H9 (cell line): Measurements from ENCODE around the gene DIAPH3. TPM values are rescaled to one million over a fixed set of nuclear protein-coding genes. Genes with fewer than 3 reads are reported as not detected.

ENCODE experiments used
- DNase-seq: peaks from one replicate; pipeline ENCODE4 v3.0.0-alpha.2; 2017
- H2AFZ ChIP-seq: one replicate; pipeline ENCODE4 v1.6.1; 2013; ENCODE audit warnings: mild to moderate bottlenecking, low read length, control low read depth, moderate library complexity
- H2AK5ac ChIP-seq: 2 replicates; pipeline ENCODE4 v1.6.1; 2013; ENCODE audit warnings: low read length, control low read depth, mixed read lengths; ENCODE audit not compliant: insufficient read length
- H2BK120ac ChIP-seq: one replicate; pipeline ENCODE4 v1.6.1; 2013; ENCODE audit warnings: low read depth, mild to moderate bottlenecking, low read length, control low read depth, inconsistent platforms; ENCODE audit not compliant: poor library complexity, severe bottlenecking
- H2BK12ac ChIP-seq: 2 replicates; pipeline ENCODE4 v1.6.1; 2013; ENCODE audit warnings: low read length, control low read depth, mixed read lengths, low read depth; ENCODE audit not compliant: insufficient read length
- H2BK15ac ChIP-seq: 2 replicates; pipeline ENCODE4 v1.6.1; 2013; ENCODE audit warnings: low read depth, low read length, control low read depth
- H2BK20ac ChIP-seq: one replicate; pipeline ENCODE4 v1.6.1; 2013; ENCODE audit warnings: low read depth, mild to moderate bottlenecking, low read length, control low read depth, inconsistent platforms; ENCODE audit not compliant: poor library complexity, severe bottlenecking
- H2BK5ac ChIP-seq: 2 replicates; pipeline ENCODE4 v1.6.1; 2013; ENCODE audit warnings: low read length, control low read depth, mixed read lengths; ENCODE audit not compliant: insufficient read length
- H3K14ac ChIP-seq: 2 replicates; pipeline ENCODE4 v1.6.1; 2013; ENCODE audit warnings: low read length, control low read depth; ENCODE audit not compliant: insufficient read depth
- H3K18ac ChIP-seq: 2 replicates; pipeline ENCODE4 v1.6.1; 2013; ENCODE audit warnings: low read depth, mild to moderate bottlenecking, mixed read lengths, low read length, control low read depth; ENCODE audit not compliant: insufficient read length
- H3K23ac ChIP-seq: 2 replicates; pipeline ENCODE4 v1.6.1; 2013; ENCODE audit warnings: low read length, control low read depth, mixed read lengths, low read depth; ENCODE audit not compliant: insufficient read length
- H3K23me2 ChIP-seq: 2 replicates; pipeline ENCODE4 v1.6.1; 2013; ENCODE audit warnings: low read depth, mild to moderate bottlenecking, mixed read lengths, low read length, control low read depth; ENCODE audit not compliant: insufficient read length, poor library complexity, severe bottlenecking
- H3K27ac ChIP-seq: 2 replicates; pipeline ENCODE4 v1.5.1; 2013; ENCODE audit warnings: low read length, control low read depth, mixed read lengths, low read depth; ENCODE audit not compliant: insufficient read length
- H3K27me3 ChIP-seq: 2 replicates; pipeline ENCODE4 v1.6.1; 2013; ENCODE audit warnings: low read length, control low read depth, inconsistent platforms; ENCODE audit not compliant: insufficient read depth
- H3K4ac ChIP-seq: 2 replicates; pipeline ENCODE4 v1.6.1; 2013; ENCODE audit warnings: low read depth, mild to moderate bottlenecking, control low read depth, inconsistent platforms, low read length, moderate library complexity
- H3K4me1 ChIP-seq: 2 replicates; pipeline ENCODE4 v1.6.1; 2013; ENCODE audit warnings: low read length, control low read depth, inconsistent platforms; ENCODE audit not compliant: insufficient read depth
- H3K4me2 ChIP-seq: 2 replicates; pipeline ENCODE4 v1.6.1; 2013; ENCODE audit warnings: low read length, control low read depth, mixed read lengths; ENCODE audit not compliant: insufficient read length, insufficient read depth
- H3K56ac ChIP-seq: 2 replicates; pipeline ENCODE4 v1.6.1; 2013; ENCODE audit warnings: low read depth, mild to moderate bottlenecking, mixed read lengths, low read length, control low read depth; ENCODE audit not compliant: insufficient read length
- H3K79me1 ChIP-seq: 2 replicates; pipeline ENCODE4 v1.6.1; 2013; ENCODE audit warnings: low read depth, mild to moderate bottlenecking, moderate library complexity, low read length, control low read depth, inconsistent platforms; ENCODE audit not compliant: insufficient read depth, poor library complexity, severe bottlenecking
- H3K79me2 ChIP-seq: 2 replicates; pipeline ENCODE4 v1.6.1; 2013; ENCODE audit warnings: low read length, control low read depth, inconsistent platforms; ENCODE audit not compliant: insufficient read depth
- H3K9ac ChIP-seq: 2 replicates; pipeline ENCODE4 v1.6.1; 2013; ENCODE audit warnings: low read length, control low read depth, mixed read lengths; ENCODE audit not compliant: insufficient read length; ENCODE audit errors: extremely low read depth
- H3K9me3 ChIP-seq: one replicate; pipeline ENCODE4 v1.6.1; 2013; ENCODE audit warnings: low read depth, low read length, inconsistent platforms; ENCODE audit not compliant: control insufficient read depth
- H3T11ph ChIP-seq: one replicate; pipeline ENCODE4 v1.6.1; 2013; ENCODE audit warnings: mild to moderate bottlenecking, low read length, control low read depth, inconsistent platforms
- H4K20me1 ChIP-seq: one replicate; pipeline ENCODE4 v1.6.1; 2013; ENCODE audit not compliant: control insufficient read depth, insufficient read length, insufficient read depth
- H4K5ac ChIP-seq: 2 replicates; pipeline ENCODE4 v1.6.1; 2013; ENCODE audit warnings: low read depth, mild to moderate bottlenecking, mixed read lengths, low read length, control low read depth; ENCODE audit not compliant: insufficient read length
- H4K8ac ChIP-seq: replicated peaks from 2 replicates; pipeline ENCODE4 v1.6.1; 2013; ENCODE audit warnings: low read length, control low read depth, mixed read lengths, low read depth; ENCODE audit not compliant: insufficient read length
- H4K91ac ChIP-seq: 2 replicates; pipeline ENCODE4 v1.6.1; 2013; ENCODE audit warnings: low read depth, mild to moderate bottlenecking, moderate library complexity, mixed read lengths, low read length, control low read depth; ENCODE audit not compliant: insufficient read length
- H3K27ac Mint-ChIP-seq, 3 experiments: 2 replicates in 2 of 3; 3 replicates in 1 of 3; pipeline ENCODE4 v1.8.0; 2020 to 2021; ENCODE audit warnings: mixed read lengths in 3 of 3, mild to moderate bottlenecking in 1 of 3, moderate library complexity in 1 of 3
- H3K27me3 Mint-ChIP-seq: 2 replicates; pipeline ENCODE4 v1.8.0; 2021; ENCODE audit warnings: low read depth, mild to moderate bottlenecking, moderate library complexity, mixed read lengths
- H3K36me3 Mint-ChIP-seq, 3 experiments: 2 replicates in 2 of 3; 3 replicates in 1 of 3; pipeline ENCODE4 v1.8.0; 2020 to 2021; ENCODE audit warnings: low read depth in 3 of 3, mixed read lengths in 3 of 3; ENCODE audit not compliant: insufficient read depth in 1 of 3
- H3K4me1 Mint-ChIP-seq, 2 experiments: 2 replicates each; pipeline ENCODE4 v1.8.0; 2020; ENCODE audit warnings: mixed read lengths in 2 of 2
- H3K4me3 Mint-ChIP-seq, 2 experiments: 2 replicates in 1 of 2; 3 replicates in 1 of 2; pipeline ENCODE4 v1.8.0; 2020 to 2021; ENCODE audit warnings: mild to moderate bottlenecking in 2 of 2, mixed read lengths in 2 of 2, moderate library complexity in 1 of 2
- H3K9me3 Mint-ChIP-seq, 2 experiments: 2 replicates in 1 of 2; 3 replicates in 1 of 2; pipeline ENCODE4 v1.8.0; 2020; ENCODE audit warnings: mild to moderate bottlenecking in 2 of 2, mixed read lengths in 2 of 2, moderate library complexity in 1 of 2
- WGBS: extraction: QIAGEN DNeasy Blood & Tissue Kit; methylation state at CpG from one replicate; pipeline ENCODE4 v1.1.7; 2013; ENCODE audit warnings: missing lambda C conversion rate, low lambda C conversion rate, mixed read lengths; ENCODE audit not compliant: insufficient read length; ENCODE audit errors: extremely low coverage; 5-methylcytosine and 5-hydroxymethylcytosine counted together
- total RNA-seq: library from RNA; stranded (reverse); gene quantifications from 2 replicates; pipeline ENCODE4 v1.2.1, GENCODE V29; 2021
- TF ChIP-seq, protein P1 (sequence below): fragments of 200-600 bp; sonication (generic); conservative IDR thresholded peaks from 3 replicates; pipeline ENCODE4 v1.8.0; 2021; ENCODE audit warnings: antibody characterized with exemption, mild to moderate bottlenecking

DIAPH3 gene
- total RNA-seq, 1 experiment from 2014 or later = 23.1 TPM

DNA sequence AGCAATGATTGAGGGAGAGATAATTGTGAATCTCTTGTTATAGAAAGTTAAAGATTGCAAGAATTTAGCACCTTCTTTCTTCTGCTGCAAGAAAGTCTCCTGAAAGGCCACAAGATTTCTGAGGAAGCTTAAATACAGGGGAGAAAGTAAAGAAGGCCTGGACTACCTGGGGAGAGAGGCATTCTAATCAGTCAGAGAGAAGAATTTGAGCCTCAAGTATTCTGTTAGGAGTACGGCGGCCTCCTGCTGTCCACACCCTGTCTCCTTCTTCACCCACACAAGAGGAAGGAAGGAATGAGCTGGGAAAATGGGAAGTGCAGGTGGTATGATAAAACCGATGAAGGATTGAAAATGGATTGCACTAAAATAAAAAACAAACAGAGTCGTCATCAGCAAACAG, 474.7 kb downstream of the DIAPH3 start:
- WGBS = no CpG with 5 or more reads among the region's 4 CpGs
- no peak overlapping the region for H3K56ac ChIP-seq
- H3K4me1 Mint-ChIP-seq = peaks cover 56 to 62% of the 10 kb centered on the region in 2 experiments
- no peak overlapping the region for H3K4me3 Mint-ChIP-seq
- peak overlapping the region in 2 of 3 experiments; percentile 33 to 42; a peak in 5 of 7 replicates for H3K27ac Mint-ChIP-seq
- TF ChIP-seq, protein P1, sequence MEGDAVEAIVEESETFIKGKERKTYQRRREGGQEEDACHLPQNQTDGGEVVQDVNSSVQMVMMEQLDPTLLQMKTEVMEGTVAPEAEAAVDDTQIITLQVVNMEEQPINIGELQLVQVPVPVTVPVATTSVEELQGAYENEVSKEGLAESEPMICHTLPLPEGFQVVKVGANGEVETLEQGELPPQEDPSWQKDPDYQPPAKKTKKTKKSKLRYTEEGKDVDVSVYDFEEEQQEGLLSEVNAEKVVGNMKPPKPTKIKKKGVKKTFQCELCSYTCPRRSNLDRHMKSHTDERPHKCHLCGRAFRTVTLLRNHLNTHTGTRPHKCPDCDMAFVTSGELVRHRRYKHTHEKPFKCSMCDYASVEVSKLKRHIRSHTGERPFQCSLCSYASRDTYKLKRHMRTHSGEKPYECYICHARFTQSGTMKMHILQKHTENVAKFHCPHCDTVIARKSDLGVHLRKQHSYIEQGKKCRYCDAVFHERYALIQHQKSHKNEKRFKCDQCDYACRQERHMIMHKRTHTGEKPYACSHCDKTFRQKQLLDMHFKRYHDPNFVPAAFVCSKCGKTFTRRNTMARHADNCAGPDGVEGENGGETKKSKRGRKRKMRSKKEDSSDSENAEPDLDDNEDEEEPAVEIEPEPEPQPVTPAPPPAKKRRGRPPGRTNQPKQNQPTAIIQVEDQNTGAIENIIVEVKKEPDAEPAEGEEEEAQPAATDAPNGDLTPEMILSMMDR = no peak
- H2AK5ac ChIP-seq = no peak overlapping the region
- no peaks in the 10 kb centered on the region for H3K23me2 ChIP-seq
- H3K27me3 Mint-ChIP-seq = no peaks in the 10 kb centered on the region
- no peak overlapping the region for H2BK120ac ChIP-seq
- H3K4ac ChIP-seq = no peak overlapping the region
- H3K4me2 ChIP-seq = no peak overlapping the region
- no peak overlapping the region for H4K5ac ChIP-seq
- no peak overlapping the region for H3K9ac ChIP-seq
- no peaks in the 10 kb centered on the region for H3K79me1 ChIP-seq
- no peak overlapping the region for H3K18ac ChIP-seq
- H3K27me3 ChIP-seq = no peaks in the 10 kb centered on the region
- no peaks in the 10 kb centered on the region for H3K79me2 ChIP-seq
- H3K27ac ChIP-seq = no peak overlapping the region
- H2BK20ac ChIP-seq = no peak overlapping the region
- H3K4me1 ChIP-seq = peaks cover 3% of the 10 kb centered on the region; the same call in 1 of the 2 replicates
- H3K9me3 Mint-ChIP-seq = no peaks in the 10 kb centered on the region
- no peak overlapping the region for H2BK15ac ChIP-seq
- H4K91ac ChIP-seq = no peak overlapping the region
- H2BK12ac ChIP-seq = no peak overlapping the region
- H3T11ph ChIP-seq = no peak overlapping the region
- no peaks in the 10 kb centered on the region for H4K20me1 ChIP-seq
- H3K36me3 Mint-ChIP-seq = no peaks in the 10 kb centered on the region
- H3K9me3 ChIP-seq = no peaks in the 10 kb centered on the region
- peak; percentile 34 for DNase-seq
- H3K14ac ChIP-seq = no peak overlapping the region
- H2BK5ac ChIP-seq = no peak overlapping the region
- H2AFZ ChIP-seq = no peak overlapping the region
- H3K23ac ChIP-seq = no peak overlapping the region
- no peak overlapping the region for H4K8ac ChIP-seq
